ENCODE measurements around the gene TRAPPC3L. TPM values are rescaled to one million over a fixed set of nuclear protein-coding genes. Genes with fewer than 3 reads are reported as not detected.

TRAPPC3L gene
- total and polyA plus RNA-seq, 2 of the 13 experiments (the other 11 are each of a cell fraction or from before 2014, with no cell fraction given), result not detected

DNA sequence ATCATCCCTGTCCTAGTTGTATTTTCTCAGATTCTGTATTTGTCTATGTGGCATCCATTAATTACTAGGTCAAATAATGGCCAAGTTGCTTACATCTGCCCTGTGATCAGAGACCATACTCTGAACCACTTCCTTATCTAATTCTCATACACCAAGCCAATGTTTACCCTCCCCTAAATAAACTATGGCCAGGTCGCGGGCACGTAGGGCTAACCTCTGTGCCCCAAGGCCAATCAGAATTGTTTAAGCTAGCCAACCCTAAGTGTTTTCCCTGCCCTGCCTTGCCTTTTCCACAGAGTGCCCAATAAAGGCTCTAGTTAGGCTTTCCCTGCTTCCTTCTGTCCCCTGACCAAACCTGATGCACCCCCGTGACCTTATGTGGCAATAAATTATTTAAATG is 5.3 kb upstream of the TRAPPC3L start (continued):
- TF ChIP-seq, protein P1, sequence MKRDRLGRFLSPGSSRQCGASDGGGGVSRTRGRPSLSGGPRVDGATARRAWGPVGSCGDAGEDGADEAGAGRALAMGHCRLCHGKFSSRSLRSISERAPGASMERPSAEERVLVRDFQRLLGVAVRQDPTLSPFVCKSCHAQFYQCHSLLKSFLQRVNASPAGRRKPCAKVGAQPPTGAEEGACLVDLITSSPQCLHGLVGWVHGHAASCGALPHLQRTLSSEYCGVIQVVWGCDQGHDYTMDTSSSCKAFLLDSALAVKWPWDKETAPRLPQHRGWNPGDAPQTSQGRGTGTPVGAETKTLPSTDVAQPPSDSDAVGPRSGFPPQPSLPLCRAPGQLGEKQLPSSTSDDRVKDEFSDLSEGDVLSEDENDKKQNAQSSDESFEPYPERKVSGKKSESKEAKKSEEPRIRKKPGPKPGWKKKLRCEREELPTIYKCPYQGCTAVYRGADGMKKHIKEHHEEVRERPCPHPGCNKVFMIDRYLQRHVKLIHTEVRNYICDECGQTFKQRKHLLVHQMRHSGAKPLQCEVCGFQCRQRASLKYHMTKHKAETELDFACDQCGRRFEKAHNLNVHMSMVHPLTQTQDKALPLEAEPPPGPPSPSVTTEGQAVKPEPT (CRISPR knock-in tag; IDR thresholded peaks at IDR 0.05; ENCODE audit: low read depth), result no peak
- no peak for TF ChIP-seq ZNF260 (CRISPR knock-in tag; IDR thresholded peaks at IDR 0.05; ENCODE audit: borderline replicate concordance, low read depth)
- TF ChIP-seq ZNF670 (CRISPR knock-in tag; IDR thresholded peaks at IDR 0.05; ENCODE audit: borderline replicate concordance), result no peak
- TF ChIP-seq ZNF792 (CRISPR knock-in tag; IDR thresholded peaks at IDR 0.05), result no peak
- TF ChIP-seq PBX3 (CRISPR knock-in tag; IDR thresholded peaks at IDR 0.05; ENCODE audit: borderline replicate concordance), result no peak
- no peak for TF ChIP-seq ZC3H4 (CRISPR knock-in tag; IDR thresholded peaks at IDR 0.05; ENCODE audit: borderline replicate concordance)
- TF ChIP-seq, protein P2, sequence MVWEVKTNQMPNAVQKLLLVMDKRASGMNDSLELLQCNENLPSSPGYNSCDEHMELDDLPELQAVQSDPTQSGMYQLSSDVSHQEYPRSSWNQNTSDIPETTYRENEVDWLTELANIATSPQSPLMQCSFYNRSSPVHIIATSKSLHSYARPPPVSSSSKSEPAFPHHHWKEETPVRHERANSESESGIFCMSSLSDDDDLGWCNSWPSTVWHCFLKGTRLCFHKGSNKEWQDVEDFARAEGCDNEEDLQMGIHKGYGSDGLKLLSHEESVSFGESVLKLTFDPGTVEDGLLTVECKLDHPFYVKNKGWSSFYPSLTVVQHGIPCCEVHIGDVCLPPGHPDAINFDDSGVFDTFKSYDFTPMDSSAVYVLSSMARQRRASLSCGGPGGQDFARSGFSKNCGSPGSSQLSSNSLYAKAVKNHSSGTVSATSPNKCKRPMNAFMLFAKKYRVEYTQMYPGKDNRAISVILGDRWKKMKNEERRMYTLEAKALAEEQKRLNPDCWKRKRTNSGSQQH (CRISPR knock-in tag; IDR thresholded peaks at IDR 0.05; ENCODE audit: low read depth), result no peak
- no peak for TF ChIP-seq NCOA5 (CRISPR knock-in tag; IDR thresholded peaks at IDR 0.05)
- TF ChIP-seq MIER2 (CRISPR knock-in tag; IDR thresholded peaks at IDR 0.05), result no peak

- no peak overlapping the region for H3K4me2 ChIP-seq (ENCODE audit: low read depth, low read length)
- POLR2A ChIA-PET, result no interaction called here
- H2AFZ ChIP-seq (ENCODE audit: low read length), result no peak overlapping the region
- no peak overlapping the region for H3K27ac ChIP-seq (ENCODE audit: extremely low read length, insufficient read depth, low read length)
- DNase-seq (ENCODE audit: low spot score) (no peak), ATAC-seq (no peak), FAIRE-seq (no peak)
- H3K27me3 ChIP-seq (ENCODE audit: control insufficient read depth in 1 of 2, insufficient read depth in 2 of 2, low read length in 2 of 2), result peaks cover 0 to 3% of the 10 kb centered on the region in 2 experiments; a peak in 1 of 5 replicates
- intact Hi-C loops (cut with micrococcal nuclease; ENCODE audit: unreplicated experiment), result no loop called here
- no peaks in the 10 kb centered on the region for H4K20me1 ChIP-seq (ENCODE audit: insufficient read depth, low read length)
- no peaks in the 10 kb centered on the region for H3K36me3 ChIP-seq (replicated peaks in 1 of 2; ENCODE audit: control insufficient read depth in 1 of 2, insufficient read depth in 2 of 2, low read length in 2 of 2)
- in situ Hi-C loops (cut with HindIII; ENCODE audit: extremely low pct_ligation_motif_present, low pct_unique_long_range_greater_than_20kb), result no loop called here
- no peak overlapping the region for H3K9ac ChIP-seq (ENCODE audit: insufficient read depth, low read depth, low read length)
- 2% methylated on average over 2 of the region's 6 CpGs for WGBS (ENCODE audit: low lambda C conversion rate)
- H3K4me3 ChIP-seq (replicated peaks in 1 of 3; ENCODE audit: insufficient read depth in 1 of 3, low read depth in 2 of 3, low read length in 3 of 3), result no peak overlapping the region
- no TSS peak for BruUV-seq (replicated peaks)
- peaks cover 17% of the 10 kb centered on the region for H3K4me1 ChIP-seq (ENCODE audit: insufficient read depth, low read length)
- no peaks in the 10 kb centered on the region for H3K9me3 ChIP-seq (ENCODE audit: low read length)
- H3K79me2 ChIP-seq (ENCODE audit: insufficient read depth, low read length), result no peaks in the 10 kb centered on the region
- CTCF ChIA-PET (ENCODE audit: low intra/inter-chr PET ratio, low total read pairs), result no interaction called here
- TF ChIP-seq NFYB (CRISPR knock-in tag; IDR thresholded peaks at IDR 0.05) (no peak), CEBPG (CRISPR knock-in tag; IDR thresholded peaks at IDR 0.05) (no peak), ZNF484 (CRISPR knock-in tag; IDR thresholded peaks at IDR 0.05; ENCODE audit: borderline replicate concordance, low read depth) (no peak), ARHGAP35 (CRISPR knock-in tag; IDR thresholded peaks at IDR 0.05; ENCODE audit: borderline replicate concordance) (no peak), ZBTB1 (CRISPR knock-in tag; IDR thresholded peaks at IDR 0.05; ENCODE audit: borderline replicate concordance) (no peak), ZNF503 (CRISPR knock-in tag; IDR thresholded peaks at IDR 0.05) (no peak)
- TF ChIP-seq, protein P3, sequence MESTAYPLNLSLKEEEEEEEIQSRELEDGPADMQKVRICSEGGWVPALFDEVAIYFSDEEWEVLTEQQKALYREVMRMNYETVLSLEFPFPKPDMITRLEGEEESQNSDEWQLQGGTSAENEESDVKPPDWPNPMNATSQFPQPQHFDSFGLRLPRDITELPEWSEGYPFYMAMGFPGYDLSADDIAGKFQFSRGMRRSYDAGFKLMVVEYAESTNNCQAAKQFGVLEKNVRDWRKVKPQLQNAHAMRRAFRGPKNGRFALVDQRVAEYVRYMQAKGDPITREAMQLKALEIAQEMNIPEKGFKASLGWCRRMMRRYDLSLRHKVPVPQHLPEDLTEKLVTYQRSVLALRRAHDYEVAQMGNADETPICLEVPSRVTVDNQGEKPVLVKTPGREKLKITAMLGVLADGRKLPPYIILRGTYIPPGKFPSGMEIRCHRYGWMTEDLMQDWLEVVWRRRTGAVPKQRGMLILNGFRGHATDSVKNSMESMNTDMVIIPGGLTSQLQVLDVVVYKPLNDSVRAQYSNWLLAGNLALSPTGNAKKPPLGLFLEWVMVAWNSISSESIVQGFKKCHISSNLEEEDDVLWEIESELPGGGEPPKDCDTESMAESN (CRISPR knock-in tag; conservative IDR thresholded peaks at IDR 0.05), result no peak
These were observed 1.9 kb upstream of the TRAPPC3L start for GRCh38 chr6:116547358-116547757.

Data from HepG2 (cell line).